Type B pancreatic cell (in vitro differentiated cells): Measurements from ENCODE around the gene OLFML1. TPM values are rescaled to one million over a fixed set of nuclear protein-coding genes. Genes with fewer than 3 reads are reported as not detected.

ENCODE experiments used
- DNase-seq: peaks from one replicate; pipeline ENCODE4 v3.0.0; 2021; ENCODE audit warnings: mixed read lengths; ENCODE audit not compliant: unreplicated experiment; ENCODE audit errors: extremely low spot score
- H3K27ac Mint-ChIP-seq: 2 replicates; pipeline ENCODE4 v1.8.0; 2021; ENCODE audit warnings: mild to moderate bottlenecking, mixed read lengths
- H3K27me3 Mint-ChIP-seq: 2 replicates; pipeline ENCODE4 v1.8.0; 2021; ENCODE audit warnings: mixed read lengths
- H3K36me3 Mint-ChIP-seq: 2 replicates; pipeline ENCODE4 v1.8.0; 2021; ENCODE audit warnings: mixed read lengths
- H3K4me1 Mint-ChIP-seq: one replicate; pipeline ENCODE4 v1.8.0; 2021; ENCODE audit warnings: mixed read lengths; ENCODE audit not compliant: unreplicated experiment
- H3K4me3 Mint-ChIP-seq: 2 replicates; pipeline ENCODE4 v1.8.0; 2021; ENCODE audit warnings: mild to moderate bottlenecking, mixed read lengths
- H3K9me3 Mint-ChIP-seq: 2 replicates; pipeline ENCODE4 v1.8.0; 2021; ENCODE audit warnings: mixed read lengths
- total RNA-seq: library from RNA; stranded (reverse); gene quantifications from 2 replicates; pipeline ENCODE4 v1.2.1, GENCODE V29; 2021; ENCODE audit warnings: low replicate concordance
- TF ChIP-seq, protein P1 (sequence below): fragments of 200-600 bp; sonication (generic); conservative IDR thresholded peaks from 2 replicates; pipeline ENCODE4 v1.5.0; 2021; ENCODE audit warnings: antibody characterized with exemption, mild to moderate bottlenecking

OLFML1 gene
- total RNA-seq, 1 donor from 2014 or later, result 11.8 TPM

GRCh38 chr11:7488681-7489080, 3.4 kb downstream of the OLFML1 start:
- no peak for DNase-seq
- no peak overlapping the region for H3K4me3 Mint-ChIP-seq
- peaks cover 5% of the 10 kb centered on the region for H3K9me3 Mint-ChIP-seq
- H3K27me3 Mint-ChIP-seq, result no peaks in the 10 kb centered on the region
- H3K4me1 Mint-ChIP-seq, result peaks cover 18% of the 10 kb centered on the region
- no peak overlapping the region for H3K27ac Mint-ChIP-seq
- TF ChIP-seq, protein P1, sequence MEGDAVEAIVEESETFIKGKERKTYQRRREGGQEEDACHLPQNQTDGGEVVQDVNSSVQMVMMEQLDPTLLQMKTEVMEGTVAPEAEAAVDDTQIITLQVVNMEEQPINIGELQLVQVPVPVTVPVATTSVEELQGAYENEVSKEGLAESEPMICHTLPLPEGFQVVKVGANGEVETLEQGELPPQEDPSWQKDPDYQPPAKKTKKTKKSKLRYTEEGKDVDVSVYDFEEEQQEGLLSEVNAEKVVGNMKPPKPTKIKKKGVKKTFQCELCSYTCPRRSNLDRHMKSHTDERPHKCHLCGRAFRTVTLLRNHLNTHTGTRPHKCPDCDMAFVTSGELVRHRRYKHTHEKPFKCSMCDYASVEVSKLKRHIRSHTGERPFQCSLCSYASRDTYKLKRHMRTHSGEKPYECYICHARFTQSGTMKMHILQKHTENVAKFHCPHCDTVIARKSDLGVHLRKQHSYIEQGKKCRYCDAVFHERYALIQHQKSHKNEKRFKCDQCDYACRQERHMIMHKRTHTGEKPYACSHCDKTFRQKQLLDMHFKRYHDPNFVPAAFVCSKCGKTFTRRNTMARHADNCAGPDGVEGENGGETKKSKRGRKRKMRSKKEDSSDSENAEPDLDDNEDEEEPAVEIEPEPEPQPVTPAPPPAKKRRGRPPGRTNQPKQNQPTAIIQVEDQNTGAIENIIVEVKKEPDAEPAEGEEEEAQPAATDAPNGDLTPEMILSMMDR, result no peak
- H3K36me3 Mint-ChIP-seq, result peaks cover 8% of the 10 kb centered on the region

GRCh38 chr11:7489376-7489775, 4.1 kb downstream of the OLFML1 start:
- H3K36me3 Mint-ChIP-seq, result peaks cover 8% of the 10 kb centered on the region
- H3K9me3 Mint-ChIP-seq, result peaks cover 5% of the 10 kb centered on the region
- H3K4me1 Mint-ChIP-seq, result peaks cover 13% of the 10 kb centered on the region
- DNase-seq, result no peak
- H3K4me3 Mint-ChIP-seq, result no peak overlapping the region
- H3K27me3 Mint-ChIP-seq, result no peaks in the 10 kb centered on the region
- TF ChIP-seq, protein P1, result no peak
- no peak overlapping the region for H3K27ac Mint-ChIP-seq

DNA sequence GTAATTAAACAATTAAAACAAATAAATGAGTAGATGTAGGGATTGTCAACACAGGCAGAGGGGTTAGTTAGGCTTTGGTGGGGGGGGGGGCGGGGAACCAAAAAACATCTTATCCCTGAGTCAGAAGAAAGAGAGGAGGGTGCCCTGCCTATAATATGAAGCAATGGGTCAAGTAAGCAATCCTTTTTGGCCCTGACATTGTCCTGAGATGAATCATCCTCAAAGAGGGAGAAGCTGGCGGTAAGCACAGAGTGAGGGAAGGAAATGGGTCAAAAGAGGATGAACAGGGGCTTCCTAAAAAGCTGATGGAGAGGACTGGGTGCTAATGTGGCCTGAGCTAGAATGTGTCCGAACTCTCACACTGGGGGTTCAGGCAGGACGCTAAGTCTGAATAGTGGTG, 4.7 kb downstream of the OLFML1 start:
- Mint-ChIP-seq H3K36me3 (peaks cover 8% of the 10 kb centered on the region), H3K9me3 (peaks cover 5% of the 10 kb centered on the region), H3K4me3 (no peak overlapping the region), H3K27me3 (no peaks in the 10 kb centered on the region), H3K4me1 (peaks cover 8% of the 10 kb centered on the region), H3K27ac (no peak overlapping the region)
- DNase-seq, result no peak
- TF ChIP-seq, protein P1, result no peak

- Mint-ChIP-seq H3K4me3 (no peak overlapping the region), H3K36me3 (peaks cover 8% of the 10 kb centered on the region), H3K27ac (no peak overlapping the region), H3K4me1 (peaks cover 4% of the 10 kb centered on the region), H3K27me3 (no peaks in the 10 kb centered on the region), H3K9me3 (peaks cover 5% of the 10 kb centered on the region)
- TF ChIP-seq, protein P1, result no peak
- DNase-seq, result no peak
Measured at GRCh38 chr11:7490535-7490934, 5.2 kb downstream of the OLFML1 start.

GRCh38 chr11:7492253-7492652, 6.9 kb downstream of the OLFML1 start:
- H3K27ac Mint-ChIP-seq, result no peak overlapping the region

More at GRCh38 chr11:7492253-7492652, 6.9 kb downstream of the OLFML1 start:
- H3K36me3 Mint-ChIP-seq, result peaks cover 12% of the 10 kb centered on the region
- H3K27me3 Mint-ChIP-seq, result no peaks in the 10 kb centered on the region
- peaks cover 5% of the 10 kb centered on the region for H3K9me3 Mint-ChIP-seq
- DNase-seq, result no peak
- no peak overlapping the region for H3K4me3 Mint-ChIP-seq
- H3K4me1 Mint-ChIP-seq, result no peaks in the 10 kb centered on the region
- TF ChIP-seq, protein P1, result no peak
